B cell (primary cell): ENCODE results near the gene KRT24. TPM values are rescaled to one million over a fixed set of nuclear protein-coding genes. Genes with fewer than 3 reads are reported as not detected.

ENCODE experiments used
- ATAC-seq: fragments of 200-7000 bp; cut with Tn5 transposase; one replicate; pipeline ENCODE4 v1.10.0; 2021; ENCODE audit warnings: low read depth, mild to moderate bottlenecking, moderate number of reproducible peaks, moderate library complexity
- CTCF ChIA-PET: fragments of 350-600 bp; sonication (Branson Sonifier 250); formaldehyde crosslinking; loops from one replicate; lab custom pipeline; 2021; ENCODE audit warnings: antibody characterized with exemption, inconsistent platforms; lab: Charles Lee
- POLR2A ChIA-PET: fragments of 350-600 bp; sonication (Branson Sonifier 250); formaldehyde crosslinking; loops from one replicate; lab custom pipeline; 2021; ENCODE audit warnings: antibody characterized with exemption; lab: Charles Lee
- DNase-seq: peaks from one replicate; pipeline ENCODE4 v3.0.0; 2013
- H2AFZ ChIP-seq: 2 replicates; pipeline ENCODE4 v1.6.1; 2012; ENCODE audit warnings: mild to moderate bottlenecking, low read depth, low read length; ENCODE audit not compliant: insufficient read depth, poor library complexity, severe bottlenecking
- H3K27ac ChIP-seq, 2 donors: 1 replicate in 1 of 2; 2 replicates in 1 of 2; pipeline ENCODE4 v1.5.1; 2012 to 2013; ENCODE audit warnings: low read length in 2 of 2, mild to moderate bottlenecking in 2 of 2, moderate library complexity in 1 of 2
- H3K27me3 ChIP-seq, 4 experiments: fragments of 200-600 bp in 1 of 4; sonication (generic) in 1 of 4; replicated peaks in 1 of 4; 1 replicate in 2 of 4; 2 replicates in 2 of 4; pipeline versions ENCODE4 v1.6.1 to v1.7.0; 2013 to 2016; ENCODE audit warnings: low read length in 3 of 4, mild to moderate bottlenecking in 2 of 4, mixed read lengths in 1 of 4, moderate library complexity in 1 of 4; ENCODE audit not compliant: insufficient read depth in 4 of 4, control insufficient read depth in 3 of 4; ENCODE audit errors: control extremely low read depth in 1 of 4
- H3K36me3 ChIP-seq, 2 experiments: replicated peaks in 1 of 2; 1 replicate in 1 of 2; 2 replicates in 1 of 2; pipeline versions ENCODE4 v1.6.1 to v1.7.1; 2013; ENCODE audit warnings: low read length in 1 of 2; ENCODE audit not compliant: insufficient read depth in 2 of 2, control insufficient read depth in 1 of 2; ENCODE audit errors: control extremely low read depth in 1 of 2, extremely low read depth in 1 of 2
- H3K4me1 ChIP-seq, 2 donors: fragments of 200-600 bp in 1 of 2; sonication (generic) in 1 of 2; 1 replicate in 1 of 2; 2 replicates in 1 of 2; pipeline versions ENCODE4 v1.5.1 to v1.6.1; 2013 to 2017; ENCODE audit warnings: low read length in 2 of 2; ENCODE audit not compliant: control insufficient read depth in 2 of 2, insufficient read depth in 2 of 2
- H3K4me2 ChIP-seq: replicated peaks from 2 replicates; pipeline ENCODE3; 2012; ENCODE audit warnings: mild to moderate bottlenecking, low read depth, low read length; ENCODE audit not compliant: poor library complexity, severe bottlenecking
- H3K4me3 ChIP-seq, 5 experiments: fragments of 200-600 bp in 1 of 5; sonication (generic) in 1 of 5; 1 replicate in 3 of 5; 2 replicates in 2 of 5; pipeline versions ENCODE4 v1.5.1 to v1.7.0; 2011 to 2016; ENCODE audit warnings: low read length in 4 of 5, mild to moderate bottlenecking in 4 of 5, low read depth in 2 of 5, control low read depth in 1 of 5, moderate library complexity in 1 of 5; ENCODE audit not compliant: insufficient read depth in 1 of 5; ENCODE audit errors: control extremely low read depth in 1 of 5, extremely low read depth in 1 of 5
- H3K79me2 ChIP-seq: fragments of 200-600 bp; sonication (generic); one replicate; pipeline ENCODE4 v1.6.0; 2016; ENCODE audit warnings: low read length; ENCODE audit not compliant: control insufficient read depth, insufficient read depth
- H3K9ac ChIP-seq: fragments of 200-600 bp; sonication (generic); 2 replicates; pipeline ENCODE4 v1.6.1; 2017; ENCODE audit warnings: mild to moderate bottlenecking, low read length, moderate library complexity
- H3K9me3 ChIP-seq, 3 donors: one replicate each; pipeline versions ENCODE4 v1.6.1 to v1.7.1; 2013; ENCODE audit warnings: low read length in 2 of 3; ENCODE audit not compliant: control insufficient read depth in 2 of 3, insufficient read depth in 1 of 3; ENCODE audit errors: control extremely low read depth in 1 of 3
- H4K20me1 ChIP-seq: 2 replicates; pipeline ENCODE4 v1.6.0; 2012; ENCODE audit warnings: mild to moderate bottlenecking, low read length; ENCODE audit not compliant: insufficient read depth, control insufficient read depth, poor library complexity, severe bottlenecking
- H3K27ac Mint-ChIP-seq: one replicate; pipeline ENCODE4 v1.8.0; 2021; ENCODE audit warnings: mixed read lengths
- H3K27me3 Mint-ChIP-seq: one replicate; pipeline ENCODE4 v1.8.0; 2021; ENCODE audit warnings: mixed read lengths
- H3K4me1 Mint-ChIP-seq: one replicate; pipeline ENCODE4 v1.8.0; 2021; ENCODE audit warnings: mixed read lengths
- H3K4me3 Mint-ChIP-seq: one replicate; pipeline ENCODE4 v1.8.0; 2021; ENCODE audit warnings: mixed read lengths
- H3K9me3 Mint-ChIP-seq: one replicate; pipeline ENCODE4 v1.8.0; 2022; ENCODE audit warnings: mixed read lengths; ENCODE audit not compliant: insufficient read depth
- EZH2 ChIP-seq: IDR thresholded peaks from 2 replicates; pipeline ENCODE4 v1.6.1; 2012; ENCODE audit warnings: borderline replicate concordance, low read depth, mild to moderate bottlenecking, moderate library complexity, low read length; ENCODE audit not compliant: insufficient read depth, poor library complexity, severe bottlenecking
- WGBS: methylation state at CpG from one replicate; pipeline ENCODE4 v1.1.5; 2013; ENCODE audit warnings: missing lambda C conversion rate; ENCODE audit not compliant: insufficient coverage; 5-methylcytosine and 5-hydroxymethylcytosine counted together
- intact Hi-C: fragments of 100-400 bp; cut with micrococcal nuclease; formaldehyde crosslinking; loops from one replicate; pipeline ENCODE4 v1.10.0; 2022
- polyA plus RNA-seq: library from polyadenylated mRNA; depleted of rRNA; stranded (reverse); fragments of >200 nt; gene quantifications from 2 replicates; pipeline ENCODE4 v1.2.3, GENCODE V29; 2012
- total RNA-seq, 2 donors: library from RNA; stranded (reverse); fragments of 120-200 nt in 1 of 2; gene quantifications; 1 replicate in 1 of 2; 2 replicates in 1 of 2; pipeline versions ENCODE4 v1.2.3 to v1.2.4, GENCODE V29; 2013 to 2022
- TF ChIP-seq, protein P1 (sequence below): fragments of 200-600 bp; IDR thresholded peaks from one replicate; pipeline ENCODE4 v1.8.0; 2022; ENCODE audit warnings: antibody characterized with exemption, mild to moderate bottlenecking

The KRT24 gene
- total and polyA plus RNA-seq, 2 donors (not counting 1 experiment from before 2014, with no cell fraction given): not detected

DNA sequence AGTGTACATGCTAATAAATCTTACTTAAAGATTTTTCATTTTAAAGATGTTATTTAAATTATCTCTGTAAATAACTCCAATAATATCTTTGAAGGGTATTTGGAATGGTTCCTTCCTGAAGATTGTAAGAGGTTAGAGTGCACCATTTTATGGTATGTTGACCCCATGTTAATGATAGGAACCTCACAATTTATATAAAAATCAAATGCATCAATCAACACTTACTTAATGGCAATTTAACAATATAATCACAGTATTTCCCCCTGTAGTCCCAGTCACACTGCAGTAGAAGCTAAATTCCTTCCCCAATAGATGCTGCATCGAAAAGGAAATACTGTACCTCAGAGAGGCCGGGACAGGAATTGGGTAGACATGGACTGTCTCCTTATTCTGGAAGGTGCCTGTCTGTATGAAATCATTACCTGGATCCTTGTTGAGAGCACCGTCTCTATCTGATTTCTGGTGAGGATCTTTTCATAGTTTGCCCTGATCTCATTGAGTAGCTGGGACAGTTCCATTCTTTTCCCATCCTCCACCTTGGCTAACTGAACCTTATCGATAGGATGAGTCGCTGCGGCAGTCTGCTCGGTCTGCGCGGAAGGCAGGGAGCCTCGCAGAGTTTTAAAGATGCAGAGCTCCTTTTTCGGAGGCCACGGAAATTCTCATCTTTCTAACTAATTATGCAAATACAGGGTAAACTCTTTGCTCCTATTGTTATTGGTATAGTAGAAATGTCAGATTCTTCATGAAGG, 38.8 kb downstream of the KRT24 start, which contains the start of gene KRT222:
Gene KRT222 (minus strand): TSS at position 596 of the 752 bp plus-strand sequence. CDS start 78 bp downstream, at position 518.
- TF ChIP-seq, protein P1, sequence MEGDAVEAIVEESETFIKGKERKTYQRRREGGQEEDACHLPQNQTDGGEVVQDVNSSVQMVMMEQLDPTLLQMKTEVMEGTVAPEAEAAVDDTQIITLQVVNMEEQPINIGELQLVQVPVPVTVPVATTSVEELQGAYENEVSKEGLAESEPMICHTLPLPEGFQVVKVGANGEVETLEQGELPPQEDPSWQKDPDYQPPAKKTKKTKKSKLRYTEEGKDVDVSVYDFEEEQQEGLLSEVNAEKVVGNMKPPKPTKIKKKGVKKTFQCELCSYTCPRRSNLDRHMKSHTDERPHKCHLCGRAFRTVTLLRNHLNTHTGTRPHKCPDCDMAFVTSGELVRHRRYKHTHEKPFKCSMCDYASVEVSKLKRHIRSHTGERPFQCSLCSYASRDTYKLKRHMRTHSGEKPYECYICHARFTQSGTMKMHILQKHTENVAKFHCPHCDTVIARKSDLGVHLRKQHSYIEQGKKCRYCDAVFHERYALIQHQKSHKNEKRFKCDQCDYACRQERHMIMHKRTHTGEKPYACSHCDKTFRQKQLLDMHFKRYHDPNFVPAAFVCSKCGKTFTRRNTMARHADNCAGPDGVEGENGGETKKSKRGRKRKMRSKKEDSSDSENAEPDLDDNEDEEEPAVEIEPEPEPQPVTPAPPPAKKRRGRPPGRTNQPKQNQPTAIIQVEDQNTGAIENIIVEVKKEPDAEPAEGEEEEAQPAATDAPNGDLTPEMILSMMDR: no peak
- no peak for TF ChIP-seq EZH2
- intact Hi-C loops: no loop called here
- H3K4me3 Mint-ChIP-seq: peak within 1 kb of the TSS; percentile 29
- DNase-seq (no peak), ATAC-seq (no peak)
- H3K4me1 Mint-ChIP-seq: peaks cover 6% of the 10 kb centered on the region
- Histone ChIP-seq H3K4me3 (no peak within 1 kb of the TSS), H2AFZ (no peak within 1 kb of the TSS), H3K4me1 (peaks cover 3 to 4% of the 10 kb centered on the region in 2 donors), H3K36me3 (no peaks in the 10 kb centered on the region), H3K4me2 (no peak within 1 kb of the TSS), H4K20me1 (no peaks in the 10 kb centered on the region), H3K79me2 (no peaks in the 10 kb centered on the region), H3K27ac (no peak within 1 kb of the TSS), H3K9me3 (no peaks in the 10 kb centered on the region), H3K9ac (no peak within 1 kb of the TSS), H3K27me3 (peaks cover 2 to 36% (median 21%) of the 10 kb centered on the region in 4 experiments)
- H3K27ac Mint-ChIP-seq: no peak within 1 kb of the TSS
- no peaks in the 10 kb centered on the region for H3K9me3 Mint-ChIP-seq
- WGBS: 31% methylated on average over 5 of the region's 12 CpGs
- ChIA-PET POLR2A (no interaction called here), CTCF (interaction anchor here (0.7 to 0.8 kb wide), 3 partner anchors 104 to 991 kb away, joined by 3 to 4 read pairs (median 4); no protein-coding TSS in a partner anchor)
- H3K27me3 Mint-ChIP-seq: peaks cover 47% of the 10 kb centered on the region

DNA sequence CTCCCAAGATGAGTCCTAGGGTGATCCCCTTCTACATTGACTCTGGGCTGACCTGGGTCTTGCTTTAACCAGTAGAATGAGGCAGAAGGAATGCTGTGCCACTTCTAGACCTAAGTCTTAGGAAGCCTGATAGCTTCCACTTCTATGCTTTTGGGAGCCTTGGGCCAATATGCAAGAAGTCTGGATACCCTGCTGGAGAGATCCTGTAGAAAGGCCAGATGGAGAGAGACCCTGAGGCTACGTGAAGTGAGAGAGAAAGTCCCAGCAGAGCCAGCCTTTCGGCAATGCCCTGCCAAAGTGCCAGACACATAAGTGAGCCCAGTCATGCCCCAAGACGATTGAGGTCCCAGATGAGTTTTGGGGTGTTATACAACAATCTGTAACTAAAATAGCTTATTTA, 40.3 kb downstream of the KRT24 start:
- H3K4me1 ChIP-seq: peaks cover 3 to 4% of the 10 kb centered on the region in 2 donors
- no peak for ATAC-seq
- peaks cover 2 to 36% (median 21%) of the 10 kb centered on the region in 4 experiments for H3K27me3 ChIP-seq
- no peak overlapping the region for H2AFZ ChIP-seq
- H3K4me3 ChIP-seq: no peak overlapping the region
- H3K27ac ChIP-seq: no peak overlapping the region
- 91% methylated on average over 2 of the region's 3 CpGs for WGBS
- Mint-ChIP-seq H3K4me3 (no peak overlapping the region), H3K27me3 (peaks cover 52% of the 10 kb centered on the region), H3K9me3 (no peaks in the 10 kb centered on the region), H3K27ac (no peak overlapping the region), H3K4me1 (peaks cover 6% of the 10 kb centered on the region)
- H3K9ac ChIP-seq: no peak overlapping the region
- POLR2A ChIA-PET: no interaction called here
- no peaks in the 10 kb centered on the region for H3K9me3 ChIP-seq
- no peaks in the 10 kb centered on the region for H3K79me2 ChIP-seq
- TF ChIP-seq EZH2: no peak
- TF ChIP-seq, protein P1: no peak
- no peak overlapping the region for H3K4me2 ChIP-seq
- CTCF ChIA-PET: no interaction called here
- no peaks in the 10 kb centered on the region for H4K20me1 ChIP-seq
- no peak for DNase-seq
- intact Hi-C loops: no loop called here
- H3K36me3 ChIP-seq: no peaks in the 10 kb centered on the region
